Jurkat, Clone E6-1 (cell line): ENCODE data around the gene OR5D14. TPM values are rescaled to one million over a fixed set of nuclear protein-coding genes. Genes with fewer than 3 reads are reported as not detected.

Source experiments
- DNase-seq: peaks from one replicate; pipeline ENCODE4 v3.0.0-alpha.2; 2011; ENCODE audit warnings: low read depth, low spot score
- H3K4me3 ChIP-seq: 2 replicates; pipeline ENCODE4 v1.5.1; 2011; ENCODE audit warnings: mild to moderate bottlenecking, low read length, control low read depth, moderate library complexity
- polyA plus RNA-seq: library from polyadenylated mRNA; unstranded; fragments of >200 nt; gene quantifications from one replicate; pipeline ENCODE4 v1.2.1, GENCODE V29; 2012; ENCODE audit warnings: missing spikeins; ENCODE audit not compliant: insufficient read length, insufficient read depth

OR5D14 gene
- polyA plus RNA-seq, result not detected

DNA sequence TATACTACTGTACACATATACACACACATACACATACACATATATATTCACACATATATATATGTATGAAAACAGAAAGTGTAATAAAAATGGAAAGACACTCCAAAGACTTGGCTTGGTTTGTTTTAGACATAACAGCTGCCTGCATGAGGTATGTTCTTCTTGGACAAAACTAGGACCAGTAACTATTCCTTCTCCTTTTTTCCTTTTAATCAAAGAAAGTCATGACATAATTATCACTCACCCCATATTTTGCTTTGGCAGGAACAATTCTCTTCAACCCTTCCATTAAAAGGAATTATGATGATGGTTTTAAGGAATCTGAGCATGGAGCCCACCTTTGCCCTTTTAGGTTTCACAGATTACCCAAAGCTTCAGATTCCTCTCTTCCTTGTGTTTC is at the start of gene OR5D14:
Gene OR5D14, plus strand, starts transcription at position 301 of the 400 bp plus-strand sequence. Its CDS starts 0 bp downstream, at position 301.
- DNase-seq, result no peak
- H3K4me3 ChIP-seq, result no peak within 1 kb of the TSS

- H3K4me3 ChIP-seq, result no peak within 1 kb of the TSS
- no peak for DNase-seq
Measured at GRCh38 chr11:55773138-55773537, 22.2 kb upstream of the OR5D14 start, which contains the start of gene OR5D13. OR5D13 (plus strand) TSS chr11:55773438; CDS start chr11:55773438, 0 bp downstream.

DNA sequence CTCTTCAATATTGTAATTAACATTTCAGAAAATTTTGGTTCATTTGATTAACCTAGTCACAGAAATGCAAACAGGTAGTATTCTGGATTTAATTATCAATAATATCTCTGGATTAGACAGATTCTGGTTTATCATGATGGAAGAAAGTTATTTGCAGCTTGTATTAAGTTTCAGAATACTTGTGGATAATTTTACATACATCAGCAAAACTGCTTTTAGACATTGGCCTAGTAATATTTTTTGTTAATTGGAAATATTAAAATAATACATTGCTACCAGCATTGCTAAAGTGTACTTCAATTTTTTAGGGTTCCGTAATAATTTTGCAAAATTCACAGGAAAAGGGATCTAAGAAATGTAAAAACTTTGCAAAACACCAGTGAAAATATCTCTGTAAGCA is 3.8 kb upstream of the OR5D14 start:
- no peak for DNase-seq
- no peak overlapping the region for H3K4me3 ChIP-seq

DNA sequence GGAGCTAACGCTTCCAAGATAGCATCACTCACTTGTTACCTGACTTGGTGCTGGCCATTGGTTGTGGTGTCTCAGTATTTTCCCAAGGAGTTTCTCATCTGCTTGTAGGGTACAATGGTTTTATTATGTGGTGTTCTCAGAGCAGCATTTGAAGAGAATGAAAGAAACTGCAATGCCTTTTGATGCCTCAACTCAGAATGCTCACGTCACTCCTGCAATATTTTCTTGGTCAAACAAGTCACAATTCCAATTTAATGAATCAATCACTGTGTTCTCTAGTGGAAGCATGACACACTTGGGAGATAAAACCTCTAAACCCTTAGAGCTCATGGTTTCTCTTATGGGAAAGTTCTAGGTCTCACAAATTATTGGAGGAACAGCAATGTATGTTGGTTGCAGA is 2.0 kb upstream of the OR5D14 start:
- H3K4me3 ChIP-seq, result no peak overlapping the region
- DNase-seq, result no peak

GRCh38 chr11:55806248-55806647 is 10.9 kb downstream of the OR5D14 start:
- H3K4me3 ChIP-seq, result no peak overlapping the region
- DNase-seq, result no peak

DNA sequence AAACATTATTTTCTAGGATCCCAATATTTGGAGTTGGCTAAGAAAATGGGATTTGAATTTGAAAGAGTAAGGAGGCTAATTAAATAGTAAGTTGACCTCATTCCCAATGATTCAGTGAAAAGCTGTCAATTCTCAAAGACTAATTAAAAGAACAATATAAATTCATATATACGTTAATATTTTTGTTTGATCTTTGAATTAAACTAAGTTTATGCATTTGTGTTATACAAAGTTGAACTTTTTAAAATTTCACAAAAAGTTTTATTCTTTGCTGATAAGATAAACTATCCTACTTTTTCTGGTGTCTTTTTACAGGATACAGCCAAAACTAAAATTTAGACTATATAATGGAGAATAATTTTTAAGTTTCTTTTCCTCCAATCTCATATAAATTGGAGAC is 15.7 kb downstream of the OR5D14 start, which contains the start of gene OR5L1:
Gene OR5L1, plus strand, starts transcription at position 301 of the 400 bp plus-strand sequence. CDS start 100 bp downstream, outside the sequence.
- H3K4me3 ChIP-seq, result no peak within 1 kb of the TSS
- DNase-seq, result no peak

DNA sequence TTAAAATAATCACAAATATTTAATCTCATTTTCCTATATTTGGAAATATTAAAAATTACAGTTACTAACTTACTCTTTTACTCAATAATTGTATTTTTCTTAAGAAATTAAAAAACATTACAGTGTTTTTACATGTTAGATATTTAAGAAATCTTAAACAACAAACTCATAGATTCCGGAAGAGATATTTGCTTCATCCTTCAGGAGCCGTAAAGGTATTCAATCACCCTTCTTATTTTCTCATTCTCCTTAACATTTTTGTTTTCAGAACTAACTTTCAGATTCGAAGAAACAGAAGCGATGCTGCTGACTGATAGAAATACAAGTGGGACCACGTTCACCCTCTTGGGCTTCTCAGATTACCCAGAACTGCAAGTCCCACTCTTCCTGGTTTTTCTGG is 24.0 kb downstream of the OR5D14 start, which contains the start of gene OR5D18:
Gene OR5D18, plus strand, starts transcription at position 301 of the 400 bp plus-strand sequence. Its CDS starts 0 bp downstream, at position 301.
- no peak for DNase-seq
- no peak within 1 kb of the TSS for H3K4me3 ChIP-seq

GRCh38 chr11:55826919-55827318 is 31.6 kb downstream of the OR5D14 start, which contains the start of gene OR5L2:
OR5L2 (plus strand) TSS chr11:55827219; CDS start chr11:55827219, 0 bp downstream.
- H3K4me3 ChIP-seq, result no peak within 1 kb of the TSS
- DNase-seq, result no peak

GRCh38 chr11:55838452-55838851 is 43.1 kb downstream of the OR5D14 start, which contains the start of gene OR5D16:
OR5D16 (plus strand) TSS chr11:55838752; CDS start chr11:55838752, 0 bp downstream.
- no peak within 1 kb of the TSS for H3K4me3 ChIP-seq
- DNase-seq, result no peak
